NCI-H510A (cell line): Measurements from ENCODE around the gene ACADS.
"Not testable (repeated sequence)": the region's sequence is repeated elsewhere in the genome, so short reads cannot be mapped to it uniquely, and the experiment has no call there.

ENCODE experiments used
- DNase-seq: peaks from one replicate; lab custom pipeline; 2025; lab: John Stamatoyannopoulos, UW

ACADS gene

GRCh38 chr12:120726961-120727360 lies 1.3 kb downstream of the ACADS start:
- no peak for DNase-seq

- not testable (repeated sequence) for DNase-seq
Observed at GRCh38 chr12:120732198-120732597, 6.6 kb downstream of the ACADS start.

DNA sequence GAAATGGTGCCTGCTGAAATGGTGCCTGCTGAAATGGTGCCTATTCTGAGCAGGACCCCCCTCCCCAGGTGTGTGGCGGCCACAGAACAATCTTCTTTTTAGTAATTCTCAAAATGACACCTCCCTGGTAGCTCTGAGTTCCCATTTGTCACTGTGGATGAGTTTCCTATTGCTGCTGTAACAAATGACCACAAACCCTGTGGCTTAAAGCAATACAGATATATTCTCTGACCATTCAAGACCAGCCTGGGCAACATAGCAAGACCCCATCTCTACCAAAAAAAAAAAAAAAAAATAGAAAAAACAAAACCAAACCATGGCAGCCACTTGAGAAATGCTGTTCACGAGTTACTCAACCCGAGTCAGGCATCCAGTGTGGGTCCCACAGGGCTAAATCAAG lies 7.9 kb downstream of the ACADS start:
- DNase-seq = no peak

DNA sequence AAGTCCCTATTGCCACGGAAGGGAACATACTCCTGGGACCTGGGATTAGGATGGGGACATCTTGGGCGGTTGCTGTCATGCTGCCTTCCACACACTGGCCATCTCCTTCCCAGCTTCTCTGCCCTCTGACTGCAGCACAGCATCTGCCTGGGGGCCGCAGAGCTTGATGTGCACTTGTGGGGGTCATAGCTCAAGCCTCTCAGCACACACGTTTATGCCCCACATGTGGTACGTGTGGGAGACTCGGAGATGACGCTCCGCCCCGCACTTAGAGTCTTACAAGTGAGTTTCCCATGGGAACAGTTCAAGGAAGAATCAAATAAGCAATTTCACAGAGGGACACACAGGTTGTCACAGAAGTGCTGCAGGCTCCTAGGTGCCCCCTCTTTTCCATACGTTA lies 8.6 kb downstream of the ACADS start:
- DNase-seq = no peak

- DNase-seq = no peak
Observed at GRCh38 chr12:120735181-120735580, 9.6 kb downstream of the ACADS start.

DNA sequence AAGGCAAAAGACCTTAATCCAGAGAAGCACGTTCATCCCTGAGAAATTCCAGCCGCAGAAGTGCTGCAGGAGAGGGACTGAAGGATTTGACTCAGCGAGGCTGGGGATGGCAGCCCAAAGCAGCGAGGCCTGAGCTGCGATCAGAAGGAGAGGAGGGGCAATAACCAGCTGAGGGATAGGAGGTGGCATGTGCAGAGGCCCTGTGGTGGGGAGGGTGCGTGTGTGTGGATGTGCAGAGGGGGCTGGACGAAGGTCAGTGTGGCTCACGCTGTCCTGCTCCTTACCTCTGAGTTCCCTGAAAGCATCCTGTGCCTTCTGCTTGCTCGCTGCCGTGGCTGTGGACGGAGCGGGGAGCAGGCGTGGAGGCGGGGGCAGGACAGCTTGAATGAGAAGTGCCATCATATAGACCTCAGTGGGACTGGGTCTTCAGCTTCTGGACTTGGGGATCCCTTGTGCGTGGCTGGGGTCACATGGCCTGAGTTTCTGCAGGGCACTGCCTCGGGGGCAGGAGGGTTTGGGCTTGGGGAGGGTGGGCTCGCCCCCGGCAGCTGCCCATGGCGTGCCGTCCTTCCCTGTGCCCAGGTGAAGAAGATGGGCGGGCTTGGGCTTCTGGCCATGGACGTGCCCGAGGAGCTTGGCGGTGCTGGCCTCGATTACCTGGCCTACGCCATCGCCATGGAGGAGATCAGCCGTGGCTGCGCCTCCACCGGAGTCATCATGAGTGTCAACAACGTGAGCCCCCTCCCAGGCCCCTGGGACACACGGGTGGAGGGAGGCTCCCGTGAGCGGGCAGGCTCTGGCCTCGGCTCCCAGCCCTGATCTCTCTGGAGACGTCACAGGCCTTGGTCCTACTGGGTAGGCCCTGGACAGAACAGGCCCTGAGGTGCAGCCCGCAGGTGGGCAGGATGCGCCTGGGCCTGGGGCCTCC lies 11.0 kb downstream of the ACADS start:
- no peak for DNase-seq

- no peak for DNase-seq
Observed at GRCh38 chr12:120737557-120738251, 12.1 kb downstream of the ACADS start.

- no peak for DNase-seq
Observed at GRCh38 chr12:120738252-120739030, 12.8 kb downstream of the ACADS start.

DNA sequence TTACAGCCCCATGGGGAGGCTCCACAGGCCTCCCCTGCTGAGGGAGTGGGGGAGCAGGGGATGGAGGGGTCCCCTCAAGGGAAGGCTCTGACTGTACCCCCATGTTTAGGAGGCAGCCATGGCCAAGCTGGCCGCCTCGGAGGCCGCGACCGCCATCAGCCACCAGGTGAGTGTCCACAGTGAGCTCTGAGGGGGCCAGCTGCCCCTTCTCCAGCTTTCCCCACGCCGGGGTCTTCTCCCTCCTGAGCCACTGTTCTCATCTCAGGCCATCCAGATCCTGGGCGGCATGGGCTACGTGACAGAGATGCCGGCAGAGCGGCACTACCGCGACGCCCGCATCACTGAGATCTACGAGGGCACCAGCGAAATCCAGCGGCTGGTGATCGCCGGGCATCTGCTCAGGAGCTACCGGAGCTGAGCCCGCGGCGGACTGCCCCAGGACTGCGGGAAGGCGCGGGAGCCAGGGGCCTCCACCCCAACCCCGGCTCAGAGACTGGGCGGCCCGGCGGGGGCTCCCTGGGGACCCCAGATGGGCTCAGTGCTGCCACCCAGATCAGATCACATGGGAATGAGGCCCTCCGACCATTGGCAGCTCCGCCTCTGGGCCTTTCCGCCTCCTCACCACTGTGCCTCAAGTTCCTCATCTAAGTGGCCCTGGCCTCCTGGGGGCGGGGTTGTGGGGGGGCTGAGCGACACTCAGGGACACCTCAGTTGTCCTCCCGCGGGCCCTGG lies 13.6 kb downstream of the ACADS start:
- no peak for DNase-seq

- DNase-seq = no peak
Observed at GRCh38 chr12:120739821-120740613, 14.4 kb downstream of the ACADS start.

DNA sequence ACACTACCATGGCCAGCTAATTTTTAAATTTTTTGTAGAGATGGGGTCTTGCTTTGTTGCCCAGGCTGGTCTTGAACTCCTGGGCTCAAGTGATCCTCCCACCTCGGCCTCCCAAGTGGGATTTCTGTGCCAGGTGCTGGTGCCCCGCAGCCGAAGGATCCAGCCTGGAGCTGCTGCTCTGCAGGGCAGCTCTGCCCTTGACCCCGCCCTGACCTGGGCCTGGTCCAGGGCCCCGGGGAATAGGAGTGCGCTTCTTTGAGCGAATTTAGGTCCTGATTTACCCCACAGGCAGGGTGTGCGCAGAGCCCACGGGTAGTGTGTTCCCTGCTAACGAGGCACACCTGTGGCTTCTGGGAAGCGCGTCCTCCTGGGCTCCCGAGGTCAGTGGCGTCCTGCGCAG lies 15.2 kb downstream of the ACADS start:
- no peak for DNase-seq

DNA sequence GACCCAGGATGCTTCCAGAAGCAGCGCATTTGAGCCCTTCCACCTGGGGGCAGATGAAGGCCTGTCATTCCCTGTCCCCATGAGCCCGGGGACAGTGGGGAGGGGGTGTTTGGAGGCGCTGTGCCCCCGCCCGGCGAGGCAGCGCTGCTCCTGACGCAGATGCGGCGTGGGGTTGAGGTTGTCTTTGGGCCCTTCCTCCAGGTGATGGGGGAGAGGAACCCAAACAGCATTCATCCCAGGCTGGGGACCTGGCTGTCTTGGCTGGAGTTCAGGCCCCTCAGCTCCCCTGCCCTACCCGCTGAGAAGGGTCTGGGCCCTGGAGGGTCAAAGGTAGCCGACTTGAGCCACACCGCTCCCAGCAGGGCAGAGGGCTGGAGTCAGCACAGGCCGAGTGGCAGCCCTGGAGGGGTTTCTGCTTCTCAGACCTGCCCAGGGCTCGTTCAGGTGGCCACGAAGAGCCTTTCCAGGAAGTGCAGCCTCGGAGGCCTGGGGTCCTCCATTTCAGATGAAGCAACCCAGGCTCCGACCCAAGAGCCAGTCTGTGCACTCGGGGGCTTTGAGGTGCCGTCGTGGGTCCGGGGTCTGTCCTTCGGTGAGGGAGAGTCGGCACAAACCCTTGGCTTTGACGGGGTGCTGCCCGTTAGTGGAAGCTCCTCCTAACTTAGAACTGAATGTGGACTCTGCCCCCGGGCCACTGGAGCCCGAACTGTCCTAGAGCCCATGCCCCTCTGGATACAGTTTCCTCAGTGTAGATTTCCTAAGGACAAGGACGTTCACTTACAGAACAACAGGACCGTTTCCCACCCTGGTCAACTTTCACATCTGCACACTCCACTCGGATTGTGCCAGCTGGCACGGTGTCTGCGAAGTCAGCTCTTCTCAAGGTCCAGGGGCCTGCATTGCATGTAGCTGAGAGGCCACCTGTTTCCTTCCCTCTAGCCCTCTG lies 16.1 kb downstream of the ACADS start:
- no peak for DNase-seq

GRCh38 chr12:120744922-120745493 lies 19.4 kb downstream of the ACADS start:
- DNase-seq = no peak

- DNase-seq = no peak
Observed at GRCh38 chr12:120748242-120748641, 22.6 kb downstream of the ACADS start.

GRCh38 chr12:120749256-120749655 lies 23.6 kb downstream of the ACADS start:
- DNase-seq = no peak

DNA sequence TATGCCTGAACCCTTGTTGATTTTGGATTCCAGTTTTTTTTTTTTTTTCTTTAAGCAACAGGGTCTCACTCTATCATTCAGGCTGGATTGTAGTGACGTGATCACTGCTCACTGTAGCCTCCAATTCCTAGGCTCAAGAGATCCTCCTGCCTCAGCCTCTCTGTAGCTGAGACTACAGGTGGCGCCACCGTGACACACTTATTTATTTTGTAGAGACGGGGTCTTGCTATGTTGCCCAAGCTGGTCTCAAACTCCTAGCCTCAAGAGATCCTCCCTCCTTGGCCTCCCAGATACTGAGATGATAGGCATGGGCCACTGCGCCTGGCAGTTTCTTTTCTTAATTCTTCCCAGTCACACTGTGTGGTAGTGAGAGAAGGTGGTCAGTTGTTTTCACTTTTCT lies 25.2 kb downstream of the ACADS start:
- DNase-seq = no peak

DNA sequence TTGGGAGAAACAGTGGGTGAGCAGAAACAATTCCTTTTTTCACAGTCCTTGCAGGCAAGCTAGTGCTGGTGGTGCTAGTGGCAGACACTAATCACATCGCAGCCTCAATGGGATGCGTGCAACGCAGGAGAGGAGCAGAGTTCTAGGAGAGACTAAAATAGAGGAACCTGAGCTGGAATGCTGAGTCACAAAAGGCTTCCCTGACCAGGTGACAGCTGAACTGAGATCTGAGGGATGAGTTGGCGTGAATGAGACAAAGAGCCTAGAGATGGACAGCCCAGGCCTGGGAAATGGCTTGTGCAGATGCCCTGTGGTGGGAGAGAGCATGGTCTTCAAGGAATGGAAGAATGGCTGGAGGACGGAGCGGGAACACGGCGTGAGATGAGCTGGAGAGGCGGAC lies 25.8 kb downstream of the ACADS start:
- DNase-seq = no peak

- no peak for DNase-seq
Observed at GRCh38 chr12:120754792-120755191, 29.2 kb downstream of the ACADS start.

- DNase-seq = no peak
Observed at GRCh38 chr12:120755269-120755668, 29.6 kb downstream of the ACADS start.
